Activated CD4-positive, CD25-positive, alpha-beta regulatory T cell treated with anti-CD3 and anti-CD28 coated beads, Interleukin-2, amount 50 U/mL, for 16 hours (primary cell): Measurements from ENCODE around the gene OR4M2.
"Not testable (repeated sequence)": the region's sequence is repeated elsewhere in the genome, so short reads cannot be mapped to it uniquely, and the experiment has no call there.

Source experiments
- DNase-seq: peaks from one replicate; pipeline ENCODE4 v3.0.0-alpha.2; 2020; ENCODE audit warnings: low read depth, low spot score

The OR4M2 gene, protein sequence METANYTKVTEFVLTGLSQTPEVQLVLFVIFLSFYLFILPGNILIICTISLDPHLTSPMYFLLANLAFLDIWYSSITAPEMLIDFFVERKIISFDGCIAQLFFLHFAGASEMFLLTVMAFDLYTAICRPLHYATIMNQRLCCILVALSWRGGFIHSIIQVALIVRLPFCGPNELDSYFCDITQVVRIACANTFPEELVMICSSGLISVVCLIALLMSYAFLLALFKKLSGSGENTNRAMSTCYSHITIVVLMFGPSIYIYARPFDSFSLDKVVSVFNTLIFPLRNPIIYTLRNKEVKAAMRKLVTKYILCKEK

DNA sequence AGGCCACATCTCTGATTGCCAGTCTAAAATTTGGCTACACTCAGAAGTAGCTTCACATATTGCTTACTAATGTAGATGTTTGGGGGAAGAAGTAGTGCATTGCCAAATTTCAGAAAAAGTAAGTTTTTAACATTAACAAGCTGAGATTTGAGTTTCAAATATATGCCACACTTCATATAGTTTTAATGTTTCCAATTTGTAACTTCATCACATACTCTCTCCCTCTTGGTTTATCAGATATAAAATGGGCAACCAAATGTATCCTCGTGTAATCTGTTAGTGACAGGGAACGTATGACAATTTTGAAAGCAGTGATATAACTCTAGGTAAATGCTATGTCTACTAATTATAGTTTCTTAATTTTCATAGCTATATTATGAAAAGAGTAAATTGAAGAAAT, at the start of gene OR4M2:
Gene OR4M2 (plus strand): TSS at position 301 of the 400 bp plus-strand sequence. CDS start 98 bp downstream, at position 399.
- not testable (repeated sequence) for DNase-seq

DNA sequence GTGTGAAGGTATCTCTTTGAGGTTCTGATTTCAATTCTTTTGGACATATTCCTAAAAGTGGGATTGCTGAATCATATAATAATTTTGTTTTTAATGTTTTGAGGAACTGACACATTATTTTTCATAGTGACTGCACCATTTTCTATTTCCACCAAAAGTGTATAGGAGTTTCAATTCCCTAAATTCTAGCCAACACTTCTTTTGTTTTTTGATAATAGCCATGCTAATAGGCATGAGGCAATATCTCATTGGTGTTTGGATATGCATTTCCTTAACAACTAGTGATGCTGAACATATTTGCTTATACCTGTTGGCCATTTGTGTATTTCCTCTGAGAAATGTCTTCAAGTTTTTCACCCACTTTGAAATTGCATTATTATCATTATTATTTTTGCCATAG, 11.1 kb upstream of the OR4M2 start:
- not testable (repeated sequence) for DNase-seq

DNA sequence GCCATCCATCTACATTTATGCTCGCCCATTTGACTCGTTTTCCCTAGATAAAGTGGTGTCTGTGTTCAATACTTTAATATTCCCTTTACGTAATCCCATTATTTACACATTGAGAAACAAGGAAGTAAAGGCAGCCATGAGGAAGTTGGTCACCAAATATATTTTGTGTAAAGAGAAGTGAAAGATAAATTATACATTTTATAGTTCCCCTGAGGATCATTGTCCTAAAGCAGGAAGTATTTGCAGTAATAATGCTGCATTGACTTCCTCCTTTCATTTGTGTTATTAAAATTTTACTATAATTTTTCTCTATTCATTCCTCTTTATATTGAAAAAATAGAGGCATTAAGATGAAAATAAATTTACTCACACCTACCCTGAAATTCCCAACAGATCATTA, 1.1 kb downstream of the OR4M2 start:
- not testable (repeated sequence) for DNase-seq

DNA sequence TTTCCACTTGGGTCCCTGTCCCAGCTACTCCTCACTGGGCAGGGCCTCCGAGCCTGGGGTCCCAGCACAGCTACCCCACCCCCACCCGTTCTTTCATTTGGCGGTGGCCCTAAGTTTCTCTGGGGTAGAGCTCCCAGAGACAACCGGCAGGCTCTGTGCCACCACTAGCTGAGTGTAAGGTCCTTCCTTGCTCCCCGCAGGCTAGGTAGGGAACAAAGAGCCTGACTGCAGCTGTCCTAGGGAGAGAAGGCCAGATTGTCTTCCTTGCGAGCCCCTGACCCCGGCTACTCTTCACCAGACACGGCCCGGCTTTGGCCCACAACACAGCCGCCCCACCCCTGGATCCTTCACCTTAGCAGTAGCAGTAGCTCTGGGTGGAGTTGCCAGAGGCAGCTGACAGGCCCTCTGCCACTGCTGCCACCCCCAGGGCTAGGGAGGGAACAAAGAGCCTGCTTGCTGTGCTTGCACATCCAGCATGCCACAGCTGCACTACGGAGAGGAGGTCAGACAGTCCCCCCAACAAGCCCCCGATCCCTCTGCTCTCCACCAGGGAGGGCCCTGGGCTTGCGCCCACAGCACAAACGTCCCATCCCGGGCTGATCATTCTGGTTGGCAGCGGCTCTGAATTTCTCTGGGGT, 18.4 kb downstream of the OR4M2 start:
- DNase-seq, result not testable (repeated sequence)

DNA sequence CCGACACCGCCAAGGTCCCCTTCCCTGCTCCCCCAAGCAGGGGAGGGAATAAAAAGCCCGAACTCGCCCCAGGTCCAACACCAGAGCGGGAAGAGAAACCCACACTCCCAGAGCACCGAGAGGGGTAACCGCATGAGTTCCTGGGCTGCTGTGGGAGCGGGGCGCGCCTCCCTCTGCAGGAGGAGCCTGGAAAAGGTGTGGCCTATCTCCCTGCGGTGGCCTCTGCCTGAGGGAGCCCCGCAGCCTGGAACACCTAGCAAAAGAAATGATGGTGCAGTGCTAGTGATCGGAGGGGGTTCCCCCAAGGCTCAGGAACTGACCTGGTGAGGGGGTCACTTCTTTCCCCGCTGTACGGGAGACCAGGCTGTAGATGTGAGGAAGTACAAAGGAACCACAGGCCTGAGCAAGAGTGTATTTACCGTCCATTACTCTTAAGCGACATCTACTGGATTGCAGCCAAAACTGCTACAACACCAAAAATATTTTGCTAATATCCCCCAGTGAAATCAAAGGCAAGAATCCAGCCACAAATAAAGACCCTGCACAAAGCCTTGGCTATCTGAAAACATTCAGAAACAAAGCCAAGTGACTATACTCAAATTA, 19.1 kb downstream of the OR4M2 start:
- not testable (repeated sequence) for DNase-seq

DNA sequence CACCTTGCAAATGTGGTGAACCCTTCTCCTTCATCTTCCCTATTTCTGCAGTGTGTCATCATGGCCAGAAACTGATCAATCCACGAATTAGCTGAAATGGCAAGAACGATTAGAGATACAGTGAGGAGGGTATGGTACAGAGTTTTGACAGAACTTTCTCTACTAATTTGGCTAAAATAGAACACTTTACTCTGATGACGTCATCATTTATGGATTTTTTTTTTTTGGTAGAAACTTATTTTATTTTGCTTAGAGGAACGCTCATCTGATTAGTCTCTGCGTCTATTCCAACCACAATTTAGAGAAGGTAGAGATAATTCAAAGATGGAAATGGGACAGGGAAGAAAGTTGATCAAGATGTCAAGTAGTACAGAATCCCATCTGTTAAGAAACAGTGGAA, 41.7 kb downstream of the OR4M2 start:
- DNase-seq, result not testable (repeated sequence)
